ENCODE measurements around the gene MT1M.
A peak's percentile ranks its signal among the peaks of the same experiment; 100 is the strongest.

The MT1M gene

DNA sequence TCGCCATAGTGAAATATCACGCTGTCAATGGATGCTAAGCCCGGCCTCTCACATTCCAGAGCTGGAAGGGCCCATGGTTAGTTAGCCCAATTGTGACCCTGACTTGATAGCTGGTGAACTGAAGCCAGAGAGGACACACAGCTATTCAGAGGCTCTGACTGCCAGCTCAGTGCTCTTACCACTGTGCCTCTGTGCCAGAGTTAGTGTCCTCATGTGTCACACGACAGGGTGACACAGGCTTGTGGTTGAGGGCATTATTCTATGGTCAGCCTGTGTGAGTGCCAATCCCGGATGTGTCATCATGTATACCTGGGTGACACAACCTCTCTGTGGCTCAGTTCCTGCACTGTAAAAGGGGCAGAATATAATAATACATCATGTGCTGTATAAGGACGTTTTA lies 47.4 kb downstream of the MT1M start:
- no peak for DNase-seq
- CTCF ChIA-PET = interaction anchor here (5.8 kb wide), 1 partner anchor 22 kb away, joined by 39 read pairs; no protein-coding TSS in a partner anchor
- peaks cover 0 to 26% (median 20%) of the 10 kb centered on the region in 4 experiments for H3K4me1 ChIP-seq (ENCODE audit: control extremely low read depth in 1 of 4, control insufficient read depth in 4 of 4, insufficient read depth in 4 of 4, low read length in 3 of 4)
- H3K27ac ChIP-seq (ENCODE audit: insufficient read depth in 1 of 2, low read depth in 1 of 2, low read length in 2 of 2, poor library complexity in 1 of 2, severe bottlenecking in 2 of 2) = no peak overlapping the region
- WGBS (ENCODE audit: insufficient coverage) = 96% methylated on average over 5 of the region's 6 CpGs
- peaks cover 0 to 47% (median 36%) of the 10 kb centered on the region in 5 experiments for H3K27me3 ChIP-seq (replicated peaks in 2 of 5; ENCODE audit: control insufficient read depth in 4 of 5, insufficient read depth in 5 of 5, low read length in 4 of 5)
- no peak overlapping the region for H3K4me3 ChIP-seq (ENCODE audit: control insufficient read depth in 1 of 7, extremely low read depth in 1 of 7, insufficient read depth in 4 of 7, low read depth in 2 of 7, low read length in 6 of 7)
- no peaks in the 10 kb centered on the region for H3K36me3 ChIP-seq (ENCODE audit: control insufficient read depth in 4 of 4, insufficient read depth in 4 of 4, low read length in 3 of 4)
- POLR2A ChIA-PET = no interaction called here
- H3K9me3 ChIP-seq (ENCODE audit: control extremely low read depth in 1 of 5, control insufficient read depth in 4 of 5, insufficient read depth in 2 of 5, low read depth in 1 of 5, low read length in 4 of 5) = no peaks in the 10 kb centered on the region

DNA sequence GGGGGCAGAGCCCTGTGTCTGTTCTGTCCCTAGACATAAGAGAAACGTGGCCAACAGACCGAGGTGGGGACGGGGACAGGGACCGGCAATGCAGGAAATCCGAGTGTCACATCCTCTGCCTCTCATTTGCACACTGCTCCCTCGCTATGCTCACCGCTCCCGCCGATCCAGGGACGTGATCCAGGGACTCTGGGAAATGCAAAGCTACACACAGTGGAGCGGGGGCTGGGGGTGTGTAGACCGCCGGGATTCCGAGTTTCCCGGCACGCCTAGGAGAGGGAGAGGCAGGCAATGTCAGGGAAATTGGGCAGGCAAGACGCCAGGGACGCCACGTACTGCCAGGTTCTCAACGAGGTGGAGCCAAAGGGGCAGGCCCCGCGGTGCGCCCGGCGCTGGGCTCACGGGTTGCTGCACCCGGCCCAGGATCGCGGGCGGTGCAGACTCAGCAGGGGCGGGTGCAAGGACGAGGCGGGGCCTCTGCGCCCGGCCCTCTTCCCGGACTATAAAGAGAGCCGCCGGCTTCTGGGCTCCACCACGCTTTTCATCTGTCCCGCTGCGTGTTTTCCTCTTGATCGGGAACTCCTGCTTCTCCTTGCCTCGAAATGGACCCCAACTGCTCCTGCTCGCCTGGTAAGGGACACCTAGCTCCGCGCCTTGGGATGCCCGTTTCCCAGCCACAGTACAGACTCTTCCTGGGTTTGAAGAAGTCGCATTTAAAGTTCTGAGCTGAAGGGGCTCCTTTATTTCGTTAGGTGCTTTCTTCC lies 49.7 kb downstream of the MT1M start, which contains the start of gene MT1X:
MT1X (plus strand) TSS at position 532 of the 764 bp plus-strand sequence; CDS start at position 603, 71 bp downstream.
- peaks cover 0 to 29% (median 25%) of the 10 kb centered on the region in 5 experiments for H3K27me3 ChIP-seq (replicated peaks in 2 of 5; ENCODE audit: control insufficient read depth in 4 of 5, insufficient read depth in 5 of 5, low read length in 4 of 5)
- WGBS (ENCODE audit: insufficient coverage) = 0% methylated on average over 46 of the region's 49 CpGs
- no peaks in the 10 kb centered on the region for H3K36me3 ChIP-seq (ENCODE audit: control insufficient read depth in 4 of 4, insufficient read depth in 4 of 4, low read length in 3 of 4)
- CTCF ChIA-PET = interaction anchor here (1.5 to 1.8 kb wide), 3 partner anchors 11 to 20 kb away, joined by 4 to 6 read pairs (median 5); partner anchors contain the start of gene MT1G
- peak within 1 kb of the TSS in 1 of 2 experiments; percentile 43 for H3K27ac ChIP-seq (ENCODE audit: insufficient read depth in 1 of 2, low read depth in 1 of 2, low read length in 2 of 2, poor library complexity in 1 of 2, severe bottlenecking in 2 of 2)
- H3K4me3 ChIP-seq (ENCODE audit: control insufficient read depth in 1 of 7, extremely low read depth in 1 of 7, insufficient read depth in 4 of 7, low read depth in 2 of 7, low read length in 6 of 7) = peak within 1 kb of the TSS; percentile 36 to 74 (median 68)
- peaks cover 0 to 16% (median 13%) of the 10 kb centered on the region in 4 experiments for H3K4me1 ChIP-seq (ENCODE audit: control extremely low read depth in 1 of 4, control insufficient read depth in 4 of 4, insufficient read depth in 4 of 4, low read length in 3 of 4)
- DNase-seq = peak; percentile 77 to 89 (median 81)
- H3K9me3 ChIP-seq (ENCODE audit: control extremely low read depth in 1 of 5, control insufficient read depth in 4 of 5, insufficient read depth in 2 of 5, low read depth in 1 of 5, low read length in 4 of 5) = peaks cover 0 to 10% (median 5%) of the 10 kb centered on the region in 5 experiments
- POLR2A ChIA-PET = interaction anchor here (0.6 kb wide), 1 partner anchor 13 kb away, joined by 3 read pairs; no protein-coding TSS in a partner anchor

DNA sequence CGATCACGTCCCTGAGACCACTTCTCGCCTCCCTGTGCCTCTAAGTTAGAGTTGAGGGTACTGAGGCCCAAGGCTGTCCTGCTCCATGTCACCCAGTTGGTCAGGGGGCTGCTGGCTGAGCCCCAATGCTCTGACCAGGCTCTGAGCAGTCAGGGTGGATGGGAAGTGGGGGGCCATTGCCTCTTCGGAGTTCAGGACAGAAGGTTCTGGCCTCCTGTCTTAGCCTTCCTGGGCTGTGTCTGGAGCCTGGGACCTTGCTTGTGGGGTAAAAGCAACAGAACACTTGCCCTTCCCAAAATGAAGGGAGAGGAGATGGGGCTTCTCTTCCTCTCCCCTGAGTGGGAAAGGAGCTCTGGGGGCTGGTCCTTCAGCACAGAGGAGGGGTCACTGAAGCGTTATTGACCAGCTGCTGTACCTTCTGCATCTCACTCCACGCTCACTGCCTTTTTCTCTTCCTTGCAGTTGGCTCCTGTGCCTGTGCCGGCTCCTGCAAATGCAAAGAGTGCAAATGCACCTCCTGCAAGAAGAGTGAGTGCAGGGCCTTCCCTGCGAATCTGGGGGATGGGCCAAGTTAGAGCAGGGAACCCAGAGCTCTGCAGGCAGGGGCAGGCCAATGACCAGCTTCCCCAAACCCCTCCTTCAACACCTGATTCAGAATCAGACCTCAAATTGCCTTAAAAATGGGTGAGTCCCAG lies 50.4 kb downstream of the MT1M start:
- Histone ChIP-seq H3K9me3 (ENCODE audit: control extremely low read depth in 1 of 5, control insufficient read depth in 4 of 5, insufficient read depth in 2 of 5, low read depth in 1 of 5, low read length in 4 of 5) (peaks cover 0 to 11% (median 5%) of the 10 kb centered on the region in 5 experiments), H3K27me3 (replicated peaks in 2 of 5; ENCODE audit: control insufficient read depth in 4 of 5, insufficient read depth in 5 of 5, low read length in 4 of 5) (peaks cover 0 to 26% (median 18%) of the 10 kb centered on the region in 5 experiments), H3K36me3 (ENCODE audit: control insufficient read depth in 4 of 4, insufficient read depth in 4 of 4, low read length in 3 of 4) (no peaks in the 10 kb centered on the region), H3K4me3 (ENCODE audit: control insufficient read depth in 1 of 7, extremely low read depth in 1 of 7, insufficient read depth in 4 of 7, low read depth in 2 of 7, low read length in 6 of 7) (peak overlapping the region; percentile 36 to 74 (median 68)), H3K4me1 (ENCODE audit: control extremely low read depth in 1 of 4, control insufficient read depth in 4 of 4, insufficient read depth in 4 of 4, low read length in 3 of 4) (peaks cover 0 to 16% (median 13%) of the 10 kb centered on the region in 4 experiments), H3K27ac (ENCODE audit: insufficient read depth in 1 of 2, low read depth in 1 of 2, low read length in 2 of 2, poor library complexity in 1 of 2, severe bottlenecking in 2 of 2) (peak overlapping the region in 1 of 2 experiments; percentile 43)
- DNase-seq = no peak
- ChIA-PET CTCF (interaction anchor here (1.5 to 1.8 kb wide), 4 partner anchors 9 to 19 kb away, joined by 4 to 6 read pairs (median 5); partner anchors contain the start of gene MT1G), POLR2A (interaction anchor here (0.6 kb wide), 1 partner anchor 12 kb away, joined by 3 read pairs; no protein-coding TSS in a partner anchor)
- WGBS (ENCODE audit: insufficient coverage) = 44% methylated on average over 7 of the region's 8 CpGs
